KBM-7 (cell line): ENCODE measurements around the gene TMEM38B.
"Not testable (repeated sequence)": the region's sequence is repeated elsewhere in the genome, so short reads cannot be mapped to it uniquely, and the experiment has no call there.

ENCODE experiments used
- DNase-seq: peaks from one replicate; pipeline ENCODE4 v3.0.0-alpha.2; 2015
- in situ Hi-C: fragments of 300-500 bp; cut with MboI; formaldehyde crosslinking; loops from 2 replicates; pipeline ENCODE4 v1.14.3; 2020; ENCODE audit warnings: low sequenced_read_pairs, low pct_unique_long_range_greater_than_20kb, mixed read lengths

The TMEM38B gene

GRCh38 chr9:105712297-105712696, 18.0 kb downstream of the TMEM38B start:
- DNase-seq = no peak
- in situ Hi-C loops = no loop called here

DNA sequence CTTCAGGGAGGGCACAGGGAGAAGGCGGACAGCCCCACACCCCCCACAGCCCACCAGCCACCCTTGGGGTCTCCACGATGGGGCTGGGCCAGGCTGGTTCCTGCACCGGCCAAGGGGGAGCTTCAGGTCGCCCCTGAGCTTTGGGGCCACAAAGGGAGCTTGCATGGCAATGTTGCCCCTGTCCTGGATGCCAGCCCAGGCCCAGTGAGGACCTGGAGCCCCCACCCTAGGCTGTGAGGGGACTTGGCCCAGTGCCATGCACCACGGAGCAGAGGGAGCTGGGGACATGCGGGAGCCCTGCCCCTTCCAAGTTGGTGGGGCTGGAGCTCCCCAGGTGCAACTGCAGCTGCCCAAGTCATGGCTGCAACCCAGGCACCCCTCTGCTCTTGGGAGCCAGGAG, 18.4 kb downstream of the TMEM38B start:
- DNase-seq = no peak
- in situ Hi-C loops = no loop called here

DNA sequence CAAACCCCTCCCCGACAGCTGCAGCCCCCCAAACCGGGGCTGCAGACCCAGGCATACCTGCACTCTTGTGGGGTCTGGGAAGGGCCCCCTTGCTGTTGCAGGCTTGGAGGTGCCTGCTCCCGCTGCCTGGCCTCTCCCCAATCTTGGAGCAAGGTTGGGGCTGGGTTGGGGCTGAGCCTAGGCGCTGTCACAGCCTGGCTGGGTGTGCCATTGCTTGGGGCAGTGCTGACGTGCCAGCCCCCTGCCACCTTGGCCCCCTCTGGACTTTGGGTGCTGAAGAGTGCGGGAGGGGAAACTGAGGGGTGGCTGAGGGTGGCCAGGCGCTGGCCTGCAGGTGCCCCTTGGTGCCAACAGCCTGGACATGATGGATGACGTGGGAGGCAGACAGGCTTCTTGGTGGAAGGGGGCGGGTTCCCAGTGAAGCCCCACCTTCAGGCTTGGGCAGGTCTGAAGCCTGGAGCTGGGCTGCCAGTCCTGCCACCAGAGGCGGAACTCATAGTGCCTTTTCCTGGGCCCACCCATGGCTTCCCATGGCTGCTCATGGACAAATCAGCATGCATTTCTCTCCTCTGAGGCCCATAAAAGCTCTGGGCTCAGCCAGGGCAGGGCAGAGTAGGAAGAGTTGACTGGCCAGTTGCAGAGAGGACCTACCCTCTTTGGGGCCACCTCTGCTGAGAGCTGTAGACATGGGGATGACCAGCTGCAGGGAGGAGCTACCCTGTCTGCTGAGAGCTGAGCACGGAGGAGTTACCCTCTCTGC, 19.1 kb downstream of the TMEM38B start:
- no peak for DNase-seq
- in situ Hi-C loops = no loop called here

DNA sequence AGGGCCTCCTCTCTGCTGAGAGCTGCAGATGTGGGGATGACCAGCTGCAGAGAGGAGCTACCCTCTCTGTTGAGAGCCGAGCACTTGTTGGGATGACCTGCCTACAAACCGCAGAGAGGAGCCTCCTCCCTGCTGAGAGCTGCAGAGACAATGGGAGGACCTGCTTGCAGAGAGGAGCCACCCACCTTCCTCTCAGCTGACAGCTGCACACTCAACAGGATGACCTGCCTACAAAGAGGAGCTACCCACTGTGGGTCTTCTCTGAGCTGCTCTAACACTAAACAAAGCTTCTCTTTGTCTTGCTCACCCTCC, 19.6 kb downstream of the TMEM38B start:
- in situ Hi-C loops = no loop called here
- no peak for DNase-seq

DNA sequence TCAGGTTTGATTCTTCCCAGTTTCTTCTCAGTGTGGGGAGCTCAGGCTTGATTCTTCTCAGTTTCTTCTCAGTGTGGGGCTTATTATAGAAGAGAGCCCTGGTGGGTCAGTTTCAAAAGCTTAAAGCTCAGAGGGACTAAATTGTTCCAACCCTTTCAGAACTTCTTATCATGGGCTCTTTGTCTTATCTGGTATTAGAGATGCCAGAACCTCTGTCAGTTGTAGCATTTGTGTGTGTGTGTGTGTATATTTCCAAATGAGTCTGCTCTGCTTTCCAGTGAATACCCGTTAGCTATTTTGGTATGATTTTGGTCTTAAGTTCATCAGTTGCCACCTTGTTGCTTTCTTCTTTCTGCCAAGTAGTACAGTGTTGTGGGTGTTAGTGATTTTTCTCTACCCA, 21.8 kb downstream of the TMEM38B start:
- in situ Hi-C loops = no loop called here
- DNase-seq = no peak

GRCh38 chr9:105722099-105722498, 27.8 kb downstream of the TMEM38B start:
- no peak for DNase-seq
- in situ Hi-C loops = no loop called here

DNA sequence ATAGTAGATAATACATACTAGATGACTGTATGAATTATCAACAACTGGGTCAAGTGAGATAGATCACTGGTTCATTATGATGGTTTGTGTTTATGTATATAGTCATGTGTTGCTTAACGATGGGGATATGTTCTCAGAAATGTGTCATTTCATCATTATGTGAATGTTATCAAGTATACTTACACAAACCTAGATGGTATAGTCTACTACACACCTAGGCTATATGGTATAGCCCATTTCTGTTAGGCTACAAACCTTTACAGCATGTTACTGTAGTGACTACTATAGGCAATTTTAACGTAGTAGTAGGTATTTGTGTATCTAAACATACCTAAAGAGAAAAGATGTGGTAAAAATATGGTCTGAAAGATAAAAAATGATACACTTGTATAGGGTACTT, 31.0 kb downstream of the TMEM38B start:
- DNase-seq = no peak
- in situ Hi-C loops = no loop called here

DNA sequence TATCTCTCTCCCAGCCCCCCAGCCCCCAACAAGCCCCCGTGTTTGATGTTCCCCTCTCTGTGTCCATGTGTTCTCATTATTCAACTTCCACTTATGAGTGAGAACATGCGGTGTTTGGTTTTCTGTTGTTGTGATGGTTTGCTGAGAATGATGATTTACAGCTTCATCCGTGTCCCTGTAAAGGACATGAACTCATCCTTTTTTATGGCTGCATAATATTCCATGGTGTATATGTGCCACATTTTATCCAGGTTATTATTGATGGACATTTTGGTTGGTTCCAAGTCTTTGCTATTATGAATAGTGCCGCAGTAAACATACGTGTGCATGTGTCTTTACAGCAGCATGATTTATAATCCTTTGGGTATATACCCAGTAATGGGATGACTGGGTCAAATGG, 33.9 kb downstream of the TMEM38B start:
- in situ Hi-C loops, DNase-seq: not testable (repeated sequence)

DNA sequence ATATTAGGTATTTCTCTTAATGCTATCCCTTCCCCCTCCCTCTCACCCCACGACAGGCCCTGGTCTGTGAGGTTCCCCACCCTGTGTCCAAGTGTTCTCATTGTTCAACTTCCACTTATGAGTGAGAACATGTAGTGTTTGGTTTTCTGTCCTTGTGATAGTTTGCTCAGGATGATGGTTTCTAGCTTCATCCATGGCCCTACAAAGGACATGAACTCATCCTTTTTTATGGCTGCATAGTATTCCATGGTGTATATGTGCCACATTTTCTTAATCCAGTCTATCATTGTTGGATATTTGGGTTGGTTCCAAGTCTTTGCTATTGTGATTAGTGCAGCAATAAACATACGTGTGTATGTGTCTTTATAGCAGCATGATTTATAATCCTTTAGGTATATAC, 37.1 kb downstream of the TMEM38B start:
- in situ Hi-C loops, DNase-seq: not testable (repeated sequence)

DNA sequence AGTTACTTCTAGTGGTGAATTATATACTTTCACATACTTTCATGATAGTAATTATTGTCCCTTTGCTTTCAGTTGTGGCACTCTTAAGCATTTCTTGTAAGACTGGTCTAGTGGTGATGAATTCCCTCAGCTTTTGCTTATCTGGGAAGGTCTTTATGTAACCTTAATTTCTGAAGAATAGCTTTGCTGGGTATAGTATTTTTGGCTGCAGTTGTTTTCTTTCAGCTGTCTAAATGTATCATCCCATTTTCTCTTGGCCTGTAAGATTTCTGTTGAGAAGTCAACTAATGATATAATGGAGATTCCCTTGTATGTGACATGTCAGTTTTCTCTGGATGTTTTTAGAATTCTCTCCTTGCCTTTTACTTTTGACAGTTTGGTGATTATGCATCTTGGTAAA, 41.0 kb downstream of the TMEM38B start:
- in situ Hi-C loops = no loop called here
- no peak for DNase-seq

DNA sequence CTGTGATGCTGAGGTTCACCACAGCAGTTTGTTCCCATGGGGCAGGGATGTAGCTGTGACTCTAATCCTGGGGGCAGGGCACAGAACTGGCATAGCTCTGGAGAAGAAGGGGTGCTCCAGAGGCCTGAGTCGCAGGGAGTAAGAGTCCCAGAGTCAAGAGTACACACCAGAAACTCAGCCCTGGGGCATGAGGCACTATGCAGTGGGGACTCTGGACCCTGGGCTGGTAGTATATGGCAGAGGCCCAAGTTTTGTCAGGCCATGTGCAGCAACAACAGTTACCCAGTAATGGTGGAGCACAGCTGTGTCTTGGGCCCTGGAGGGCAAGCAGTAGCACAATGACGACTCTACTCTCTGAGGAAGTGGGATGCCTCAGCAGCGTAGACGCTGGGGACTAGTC, 42.9 kb downstream of the TMEM38B start:
- in situ Hi-C loops = no loop called here
- DNase-seq = no peak

DNA sequence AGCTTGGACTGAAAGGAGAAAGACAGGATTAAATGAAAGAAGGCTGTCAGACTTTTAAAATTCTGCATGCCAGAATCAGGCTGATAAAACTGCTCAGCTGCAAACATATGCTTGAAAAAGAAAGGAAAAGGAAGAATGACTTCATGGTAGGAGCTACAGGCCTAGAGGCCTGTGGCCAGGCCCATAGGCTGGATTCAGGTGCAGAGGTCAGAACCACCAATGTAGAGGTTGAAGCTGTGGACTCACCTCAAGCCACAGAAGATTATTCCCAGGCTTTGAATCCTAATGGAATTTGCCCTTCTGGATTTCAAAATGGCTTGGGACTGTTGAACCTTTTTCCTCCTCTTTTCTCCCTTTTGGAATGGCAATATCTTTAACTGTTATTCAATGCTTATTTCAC, 47.7 kb downstream of the TMEM38B start:
- in situ Hi-C loops = no loop called here
- no peak for DNase-seq

- in situ Hi-C loops, DNase-seq: not testable (repeated sequence)
Observed at GRCh38 chr9:105747325-105747724, 53.0 kb downstream of the TMEM38B start.

- in situ Hi-C loops = no loop called here
- DNase-seq = no peak
Observed at GRCh38 chr9:105751761-105752160, 57.4 kb downstream of the TMEM38B start.

- in situ Hi-C loops = no loop called here
- no peak for DNase-seq
Observed at GRCh38 chr9:105757496-105758251, 63.3 kb downstream of the TMEM38B start.

DNA sequence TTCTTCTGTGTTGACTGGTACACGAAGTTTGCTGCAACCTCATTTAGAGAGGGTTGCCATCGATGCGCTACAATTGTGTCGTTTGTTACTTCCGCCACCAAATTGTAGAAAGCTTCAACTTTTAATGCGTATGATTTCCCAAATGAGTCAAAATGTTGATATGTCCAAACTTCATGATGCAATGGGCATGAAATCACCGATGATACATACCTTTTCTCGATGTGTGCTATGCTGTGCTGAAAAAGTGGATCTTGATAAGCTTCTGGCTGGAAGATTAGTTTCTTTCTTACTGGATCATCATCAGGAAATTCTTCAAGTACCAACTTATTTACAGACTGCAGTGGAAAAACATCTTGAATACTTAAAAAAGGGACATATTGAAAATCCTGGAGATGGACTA, 65.7 kb downstream of the TMEM38B start:
- in situ Hi-C loops = no loop called here
- no peak for DNase-seq

GRCh38 chr9:105782561-105783494, 88.5 kb downstream of the TMEM38B start:
- DNase-seq, in situ Hi-C loops: not testable (repeated sequence)

DNA sequence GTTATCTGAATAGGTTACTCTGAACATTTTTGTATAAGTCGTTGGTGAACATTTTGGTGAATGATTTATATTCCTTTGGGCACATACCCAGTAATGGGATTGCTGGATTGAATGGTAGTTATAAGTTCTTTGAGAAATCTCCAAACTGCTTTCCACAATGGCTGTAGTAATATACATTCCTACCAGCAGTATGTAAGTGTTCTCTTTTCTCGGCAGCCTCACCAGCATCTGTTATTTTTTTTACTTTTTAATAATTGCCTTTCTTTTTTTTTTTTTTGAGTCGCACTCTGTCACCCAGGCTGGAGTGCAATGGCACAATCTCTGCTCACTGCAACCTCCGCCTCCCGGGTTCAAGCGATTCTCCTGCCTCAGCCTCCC, 89.1 kb downstream of the TMEM38B start:
- in situ Hi-C loops = not testable (repeated sequence)

GRCh38 chr9:105786796-105787195, 92.5 kb downstream of the TMEM38B start:
- not testable (repeated sequence) for DNase-seq

More for the DNA sequence above, 89.1 kb downstream of the TMEM38B start:
- not testable (repeated sequence) for DNase-seq

More at GRCh38 chr9:105786796-105787195, 92.5 kb downstream of the TMEM38B start:
- in situ Hi-C loops = not testable (repeated sequence)
